AG10803 (cell line): Measurements from ENCODE around the gene TDRD9.

ENCODE experiments used
- DNase-seq: peaks from one replicate; pipeline ENCODE4 v3.0.0; 2010; ENCODE audit warnings: low read depth
- H3K4me3 ChIP-seq: 2 replicates; pipeline ENCODE4 v1.5.1; 2011; ENCODE audit warnings: mild to moderate bottlenecking, low read length, control low read depth
- TF ChIP-seq, protein P1 (sequence below): conservative IDR thresholded peaks from 2 replicates; pipeline ENCODE4 v1.5.1; 2011; ENCODE audit warnings: mild to moderate bottlenecking, low read length, control low read depth, inconsistent platforms

Gene TDRD9

DNA sequence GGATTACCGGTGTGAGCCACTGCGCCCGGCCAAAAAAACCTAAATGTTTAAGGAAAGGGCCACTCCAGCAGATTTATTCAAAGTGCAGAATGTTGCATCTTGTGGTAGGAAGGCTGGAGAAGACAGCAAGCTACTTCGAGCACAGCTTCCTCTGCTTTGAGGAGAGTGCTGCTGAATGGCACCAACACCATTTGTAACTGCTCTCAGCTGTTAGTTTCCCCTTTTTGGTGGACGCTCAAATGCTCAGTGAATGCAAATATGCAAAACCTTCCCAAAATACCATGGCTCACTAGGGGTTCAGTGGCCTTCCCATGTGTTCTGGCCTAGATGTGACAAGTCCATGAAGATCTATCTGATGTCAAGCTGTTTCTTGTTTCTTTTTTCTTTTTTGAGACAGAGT, 2.9 kb upstream of the TDRD9 start:
- no peak for DNase-seq
- H3K4me3 ChIP-seq: no peak overlapping the region
- TF ChIP-seq, protein P1, sequence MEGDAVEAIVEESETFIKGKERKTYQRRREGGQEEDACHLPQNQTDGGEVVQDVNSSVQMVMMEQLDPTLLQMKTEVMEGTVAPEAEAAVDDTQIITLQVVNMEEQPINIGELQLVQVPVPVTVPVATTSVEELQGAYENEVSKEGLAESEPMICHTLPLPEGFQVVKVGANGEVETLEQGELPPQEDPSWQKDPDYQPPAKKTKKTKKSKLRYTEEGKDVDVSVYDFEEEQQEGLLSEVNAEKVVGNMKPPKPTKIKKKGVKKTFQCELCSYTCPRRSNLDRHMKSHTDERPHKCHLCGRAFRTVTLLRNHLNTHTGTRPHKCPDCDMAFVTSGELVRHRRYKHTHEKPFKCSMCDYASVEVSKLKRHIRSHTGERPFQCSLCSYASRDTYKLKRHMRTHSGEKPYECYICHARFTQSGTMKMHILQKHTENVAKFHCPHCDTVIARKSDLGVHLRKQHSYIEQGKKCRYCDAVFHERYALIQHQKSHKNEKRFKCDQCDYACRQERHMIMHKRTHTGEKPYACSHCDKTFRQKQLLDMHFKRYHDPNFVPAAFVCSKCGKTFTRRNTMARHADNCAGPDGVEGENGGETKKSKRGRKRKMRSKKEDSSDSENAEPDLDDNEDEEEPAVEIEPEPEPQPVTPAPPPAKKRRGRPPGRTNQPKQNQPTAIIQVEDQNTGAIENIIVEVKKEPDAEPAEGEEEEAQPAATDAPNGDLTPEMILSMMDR: no peak

- H3K4me3 ChIP-seq: no peak overlapping the region
- TF ChIP-seq, protein P1: no peak
- no peak for DNase-seq
These were observed 690 bp upstream of the TDRD9 start for GRCh38 chr14:103927566-103927965.

DNA sequence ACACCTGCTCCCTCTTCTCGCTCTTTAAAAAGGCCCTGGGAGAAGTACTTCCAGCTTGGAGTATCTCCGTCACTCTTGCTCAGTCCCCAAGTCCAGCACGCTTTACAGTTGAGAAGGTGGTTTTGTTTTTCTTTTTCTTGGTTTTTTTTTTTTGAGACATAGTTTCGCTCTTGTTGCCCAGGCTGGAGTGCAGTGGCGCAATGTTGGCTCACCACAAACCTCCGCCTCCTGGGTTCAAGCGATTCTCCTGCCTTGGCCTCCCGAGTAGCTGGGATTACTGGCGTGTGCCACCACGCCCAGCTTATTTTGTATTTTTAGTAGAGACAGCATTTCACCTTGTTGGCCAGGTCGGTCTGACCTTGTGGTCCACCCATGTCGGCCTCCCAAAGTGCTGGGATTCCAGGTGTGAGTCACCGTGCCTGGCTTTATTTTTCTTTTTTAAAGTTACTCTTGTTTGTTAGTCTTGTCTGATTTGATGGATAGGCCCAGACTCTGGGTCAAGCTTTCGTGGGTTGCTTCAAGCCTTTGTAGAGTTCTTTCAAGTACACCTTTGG, 1.9 kb downstream of the TDRD9 start:
- no peak for DNase-seq
- H3K4me3 ChIP-seq: no peak overlapping the region
- TF ChIP-seq, protein P1: no peak

GRCh38 chr14:103931422-103931821, 3.2 kb downstream of the TDRD9 start:
- TF ChIP-seq, protein P1: no peak
- no peak overlapping the region for H3K4me3 ChIP-seq
- DNase-seq: no peak

DNA sequence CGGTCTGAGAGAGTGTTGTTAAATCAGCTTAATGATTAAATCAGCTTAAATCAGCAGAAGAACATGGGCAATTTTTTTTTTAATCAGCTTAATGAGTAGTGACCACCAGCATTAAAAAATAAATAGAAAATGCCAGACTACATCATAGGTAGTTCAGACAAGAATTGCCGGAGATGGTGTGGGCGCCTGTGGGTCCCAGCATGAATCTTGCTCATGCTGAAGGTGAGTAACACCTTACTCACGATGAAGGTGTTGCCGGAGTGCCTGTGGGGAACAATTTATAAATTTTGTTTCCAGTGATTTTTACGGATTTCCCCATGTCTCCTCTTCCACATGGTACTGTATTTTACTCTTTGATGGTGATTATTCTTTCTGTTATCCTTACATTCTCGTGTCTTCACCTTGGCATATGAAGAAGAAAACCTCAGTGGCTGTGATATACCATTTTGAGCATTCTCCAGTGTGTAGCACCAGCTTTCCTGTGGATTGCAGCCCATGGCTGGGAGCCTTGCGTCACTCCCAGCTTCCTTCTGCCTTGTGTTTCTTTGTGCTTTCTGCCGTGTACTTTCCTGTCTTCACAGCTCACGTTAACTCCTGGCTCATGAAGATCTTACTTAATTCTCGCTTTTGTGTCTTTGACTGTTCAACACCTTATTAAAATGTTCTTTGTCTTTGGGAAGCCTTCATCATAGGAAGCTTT, 4.7 kb downstream of the TDRD9 start:
- no peak overlapping the region for H3K4me3 ChIP-seq
- DNase-seq: no peak
- TF ChIP-seq, protein P1: no peak

- no peak overlapping the region for H3K4me3 ChIP-seq
- TF ChIP-seq, protein P1: no peak
- DNase-seq: no peak
These were observed 6.8 kb downstream of the TDRD9 start for GRCh38 chr14:103935102-103935501.

- no peak for DNase-seq
- H3K4me3 ChIP-seq: no peak overlapping the region
- TF ChIP-seq, protein P1: no peak
These were observed 13.2 kb downstream of the TDRD9 start for GRCh38 chr14:103941462-103941861.
